NB4 (cell line): ENCODE data around the gene TNK2.

Experiments used
- DNase-seq: peaks from one replicate; pipeline ENCODE4 v3.0.0; 2010; ENCODE audit warnings: low read depth
- H3K4me3 ChIP-seq: one replicate; pipeline ENCODE4 v1.5.1; 2011; ENCODE audit warnings: mild to moderate bottlenecking, low read depth, low read length, moderate library complexity
- MYC ChIP-seq: IDR thresholded peaks from 2 replicates; pipeline ENCODE4 v1.6.1; 2011; ENCODE audit warnings: low read depth, low read length
- POLR2A ChIP-seq: IDR thresholded peaks from 2 replicates; pipeline ENCODE4 v1.6.1; 2011; ENCODE audit warnings: mild to moderate bottlenecking; ENCODE audit not compliant: insufficient read length; ENCODE audit errors: extremely low read depth
- TF ChIP-seq, protein P1 (sequence below): IDR thresholded peaks from one replicate; pipeline ENCODE4 v1.5.1; 2012; ENCODE audit warnings: low read depth, low read length
- TF ChIP-seq, protein P2 (sequence below): IDR thresholded peaks from 2 replicates; pipeline ENCODE4 v1.6.1; 2011; ENCODE audit warnings: low read depth, low read length

TNK2 gene

GRCh38 chr3:195877767-195878423 is 30.5 kb downstream of the TNK2 start:
- no peak for DNase-seq
- TF ChIP-seq POLR2A (no peak), MYC (no peak)
- TF ChIP-seq, protein P1, sequence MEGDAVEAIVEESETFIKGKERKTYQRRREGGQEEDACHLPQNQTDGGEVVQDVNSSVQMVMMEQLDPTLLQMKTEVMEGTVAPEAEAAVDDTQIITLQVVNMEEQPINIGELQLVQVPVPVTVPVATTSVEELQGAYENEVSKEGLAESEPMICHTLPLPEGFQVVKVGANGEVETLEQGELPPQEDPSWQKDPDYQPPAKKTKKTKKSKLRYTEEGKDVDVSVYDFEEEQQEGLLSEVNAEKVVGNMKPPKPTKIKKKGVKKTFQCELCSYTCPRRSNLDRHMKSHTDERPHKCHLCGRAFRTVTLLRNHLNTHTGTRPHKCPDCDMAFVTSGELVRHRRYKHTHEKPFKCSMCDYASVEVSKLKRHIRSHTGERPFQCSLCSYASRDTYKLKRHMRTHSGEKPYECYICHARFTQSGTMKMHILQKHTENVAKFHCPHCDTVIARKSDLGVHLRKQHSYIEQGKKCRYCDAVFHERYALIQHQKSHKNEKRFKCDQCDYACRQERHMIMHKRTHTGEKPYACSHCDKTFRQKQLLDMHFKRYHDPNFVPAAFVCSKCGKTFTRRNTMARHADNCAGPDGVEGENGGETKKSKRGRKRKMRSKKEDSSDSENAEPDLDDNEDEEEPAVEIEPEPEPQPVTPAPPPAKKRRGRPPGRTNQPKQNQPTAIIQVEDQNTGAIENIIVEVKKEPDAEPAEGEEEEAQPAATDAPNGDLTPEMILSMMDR, result no peak
- TF ChIP-seq, protein P2, sequence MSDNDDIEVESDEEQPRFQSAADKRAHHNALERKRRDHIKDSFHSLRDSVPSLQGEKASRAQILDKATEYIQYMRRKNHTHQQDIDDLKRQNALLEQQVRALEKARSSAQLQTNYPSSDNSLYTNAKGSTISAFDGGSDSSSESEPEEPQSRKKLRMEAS, result no peak

GRCh38 chr3:195877136-195877715 is 31.1 kb downstream of the TNK2 start:
- TF ChIP-seq, protein P1, result no peak
- TF ChIP-seq, protein P2, result no peak
- TF ChIP-seq MYC (no peak), POLR2A (no peak)
- no peak for DNase-seq
- no peak overlapping the region for H3K4me3 ChIP-seq

More at GRCh38 chr3:195877767-195878423, 30.5 kb downstream of the TNK2 start:
- no peak overlapping the region for H3K4me3 ChIP-seq

DNA sequence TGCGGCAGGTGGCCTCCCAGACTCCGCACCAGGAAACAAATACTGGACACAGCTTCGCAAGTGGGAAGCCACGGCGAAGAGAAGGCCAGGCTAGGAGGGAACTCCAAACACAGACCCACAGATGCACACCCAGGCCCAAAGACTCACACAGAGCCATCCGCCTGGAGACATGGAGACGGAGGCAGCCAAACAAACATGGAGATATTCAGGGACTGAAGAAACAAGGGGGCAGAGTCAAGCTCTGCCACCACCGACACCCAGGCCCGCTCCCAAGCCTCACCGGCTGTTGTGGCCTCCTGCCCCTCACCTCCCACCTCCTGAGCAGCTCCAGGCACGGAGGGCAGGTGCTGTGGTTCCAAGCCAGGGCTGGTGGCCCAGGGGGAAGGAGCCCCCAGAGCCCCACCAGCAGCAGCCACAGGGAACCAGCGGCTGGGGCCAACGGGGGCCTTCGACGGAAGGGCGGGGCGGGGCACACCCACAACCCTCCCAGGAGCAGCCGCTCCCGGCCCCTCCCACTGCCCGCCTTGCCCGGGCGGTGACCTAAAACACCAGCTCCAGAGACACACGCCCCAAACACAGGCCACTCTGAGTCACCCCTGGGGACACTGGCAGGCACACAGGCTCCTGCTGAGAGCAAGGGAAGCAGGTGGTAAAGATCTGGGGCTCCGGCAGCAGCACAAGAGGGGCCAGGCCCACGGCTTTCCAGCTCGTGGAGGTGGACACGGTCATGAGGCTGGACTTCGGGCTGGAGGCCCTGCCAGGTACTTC is 31.9 kb downstream of the TNK2 start:
- DNase-seq, result peak; percentile 45
- TF ChIP-seq POLR2A (no peak), MYC (no peak)
- TF ChIP-seq, protein P2, result no peak
- TF ChIP-seq, protein P1, result no peak
- H3K4me3 ChIP-seq, result no peak overlapping the region

DNA sequence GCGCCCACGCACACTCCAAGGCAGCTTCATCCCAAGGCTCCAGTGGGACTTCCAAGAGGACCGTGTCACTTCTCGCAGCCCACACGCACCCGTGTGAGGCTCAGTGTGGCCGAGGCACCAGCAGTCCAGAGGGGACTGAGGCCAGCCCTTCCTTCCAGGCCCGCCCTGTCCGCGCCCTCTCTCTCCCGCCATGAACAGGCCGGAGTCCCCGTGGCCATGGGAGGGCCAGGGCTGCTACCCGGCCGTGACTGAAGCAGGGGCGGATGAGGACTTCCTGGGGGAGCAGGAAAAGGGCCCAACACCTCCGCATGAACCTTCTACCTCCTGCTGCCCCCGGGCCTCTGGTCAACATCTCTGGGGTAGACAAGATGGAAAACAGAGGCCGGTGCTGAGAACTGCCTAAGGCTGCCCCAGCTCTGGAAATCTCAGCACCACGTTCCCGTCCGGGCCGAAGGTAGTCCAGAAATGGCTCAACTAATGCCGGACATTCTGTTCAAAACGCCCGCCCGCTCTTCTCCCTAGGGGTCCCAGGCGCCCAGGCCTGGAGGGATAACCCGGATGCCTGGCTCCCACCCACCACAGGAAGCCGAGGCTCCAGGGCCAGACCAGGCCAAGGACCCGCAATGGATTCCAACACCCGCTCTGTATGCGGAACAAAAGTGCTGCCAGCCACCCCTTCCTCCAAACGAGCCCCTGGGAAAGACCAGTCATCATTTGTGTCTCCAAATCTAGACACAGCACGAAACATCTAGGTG is 32.7 kb downstream of the TNK2 start:
- no peak overlapping the region for H3K4me3 ChIP-seq
- TF ChIP-seq POLR2A, result no peak
- TF ChIP-seq MYC, result no peak
- TF ChIP-seq, protein P2, result no peak
- TF ChIP-seq, protein P1, result no peak
- DNase-seq, result no peak

- no peak for DNase-seq
- TF ChIP-seq, protein P2, result no peak
- TF ChIP-seq, protein P1, result no peak
- TF ChIP-seq POLR2A, result no peak
- H3K4me3 ChIP-seq, result no peak overlapping the region
Measured at GRCh38 chr3:195873971-195874370, 34.4 kb downstream of the TNK2 start.
